Karpas-422 (cell line): Measurements from ENCODE around the gene S100A11. TPM values are rescaled to one million over a fixed set of nuclear protein-coding genes. Genes with fewer than 3 reads are reported as not detected.

Experiments
- DNase-seq: peaks from one replicate; pipeline ENCODE4 v3.0.0-alpha.2; 2015
- H2AFZ ChIP-seq: fragments of 200-600 bp; sonication (generic); 2 replicates; pipeline ENCODE4 v1.6.1; 2014; ENCODE audit warnings: antibody characterized with exemption, low read length, mixed read lengths
- H3K27ac ChIP-seq: fragments of 200-600 bp; sonication (generic); 2 replicates; pipeline ENCODE4 v1.5.1; 2014; ENCODE audit warnings: mild to moderate bottlenecking, low read length, moderate library complexity
- H3K27me3 ChIP-seq: fragments of 200-600 bp; sonication (generic); 2 replicates; pipeline ENCODE4 v1.6.1; 2014; ENCODE audit warnings: low read length, mixed read lengths
- H3K36me3 ChIP-seq: fragments of 200-600 bp; sonication (generic); 2 replicates; pipeline ENCODE4 v1.6.1; 2014; ENCODE audit warnings: low read length, mixed read lengths; ENCODE audit not compliant: insufficient read depth
- H3K4me1 ChIP-seq: fragments of 200-600 bp; sonication (generic); 2 replicates; pipeline ENCODE4 v1.6.1; 2014; ENCODE audit warnings: mild to moderate bottlenecking, low read length, mixed read lengths
- H3K4me2 ChIP-seq: fragments of 200-600 bp; sonication (generic); 2 replicates; pipeline ENCODE4 v1.6.1; 2014; ENCODE audit warnings: low read length, low read depth, mild to moderate bottlenecking; ENCODE audit not compliant: poor library complexity, severe bottlenecking
- H3K4me3 ChIP-seq: fragments of 200-600 bp; sonication (generic); 2 replicates; pipeline ENCODE4 v1.5.1; 2014; ENCODE audit warnings: mild to moderate bottlenecking, antibody characterized with exemption, low read length, mixed read lengths
- H3K79me2 ChIP-seq: fragments of 200-600 bp; sonication (generic); 2 replicates; pipeline ENCODE4 v1.6.1; 2014; ENCODE audit warnings: mild to moderate bottlenecking, low read length, mixed read lengths
- H3K9ac ChIP-seq: fragments of 200-600 bp; sonication (generic); 2 replicates; pipeline ENCODE4 v1.6.0; 2014; ENCODE audit warnings: low read length
- H3K9me2 ChIP-seq: fragments of 200-600 bp; sonication (generic), shearing (Covaris generic); replicated peaks from 2 replicates; pipeline ENCODE4 v1.6.0; 2014; ENCODE audit warnings: mild to moderate bottlenecking, low read length, moderate library complexity; ENCODE audit not compliant: insufficient read depth
- H3K9me3 ChIP-seq: fragments of 300-700, 200-600 bp; sonication (generic); 2 replicates; pipeline ENCODE4 v1.6.1; 2014; ENCODE audit warnings: low read length, mixed read lengths
- H4K20me1 ChIP-seq: fragments of 200-600 bp; sonication (generic); 2 replicates; pipeline ENCODE4 v1.6.1; 2014; ENCODE audit warnings: mild to moderate bottlenecking, antibody characterized with exemption, low read length, low read depth; ENCODE audit not compliant: insufficient read depth
- total RNA-seq: library from RNA; depleted of rRNA; stranded (reverse); fragments of >200 nt; shearing (Covaris generic); gene quantifications from 2 replicates; pipeline ENCODE4 v1.2.3, GENCODE V29; 2014; ENCODE audit warnings: low replicate concordance

S100A11 gene
- total RNA-seq, 1 experiment from 2014 or later: 155 TPM

- no peaks in the 10 kb centered on the region for H3K27me3 ChIP-seq
- DNase-seq: no peak
Observed at GRCh38 chr1:152067150-152067549, 30.3 kb upstream of the S100A11 start.

DNA sequence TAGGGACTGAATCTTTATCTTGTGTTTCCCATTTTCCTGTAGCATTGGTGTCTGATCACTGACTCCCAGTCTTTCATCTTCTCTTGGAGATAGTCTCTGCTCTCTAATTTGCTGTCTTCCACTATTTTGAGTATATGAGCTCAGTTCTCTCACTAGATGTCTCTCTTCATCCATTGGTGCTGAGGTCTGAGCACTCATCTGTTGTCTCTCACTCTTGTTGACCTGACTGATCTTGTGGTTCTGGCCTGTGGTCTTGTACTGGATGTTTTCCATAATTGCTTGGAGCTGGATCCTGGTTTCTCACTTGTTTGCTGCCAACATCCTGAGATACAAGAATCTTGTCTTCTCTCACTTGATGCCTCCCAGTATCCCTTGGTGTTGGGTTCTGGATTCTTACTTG lies 25.1 kb upstream of the S100A11 start:
- Histone ChIP-seq H3K4me2 (no peak overlapping the region), H4K20me1 (no peaks in the 10 kb centered on the region), H3K27ac (no peak overlapping the region), H3K9me3 (no peaks in the 10 kb centered on the region), H3K4me3 (no peak overlapping the region), H3K9me2 (no peaks in the 10 kb centered on the region), H3K27me3 (no peaks in the 10 kb centered on the region; the same call in 1 of the 2 replicates), H3K9ac (no peak overlapping the region), H3K36me3 (no peaks in the 10 kb centered on the region), H3K4me1 (no peaks in the 10 kb centered on the region), H2AFZ (no peak overlapping the region), H3K79me2 (no peaks in the 10 kb centered on the region)
- DNase-seq: no peak

More at GRCh38 chr1:152067150-152067549, 30.3 kb upstream of the S100A11 start:
- Histone ChIP-seq H3K79me2 (no peaks in the 10 kb centered on the region), H3K9ac (no peak overlapping the region), H2AFZ (no peak overlapping the region), H3K4me2 (no peak overlapping the region), H3K36me3 (no peaks in the 10 kb centered on the region), H3K4me1 (no peaks in the 10 kb centered on the region), H3K4me3 (no peak overlapping the region), H4K20me1 (no peaks in the 10 kb centered on the region), H3K9me3 (no peaks in the 10 kb centered on the region), H3K27ac (no peak overlapping the region), H3K9me2 (no peaks in the 10 kb centered on the region)

DNA sequence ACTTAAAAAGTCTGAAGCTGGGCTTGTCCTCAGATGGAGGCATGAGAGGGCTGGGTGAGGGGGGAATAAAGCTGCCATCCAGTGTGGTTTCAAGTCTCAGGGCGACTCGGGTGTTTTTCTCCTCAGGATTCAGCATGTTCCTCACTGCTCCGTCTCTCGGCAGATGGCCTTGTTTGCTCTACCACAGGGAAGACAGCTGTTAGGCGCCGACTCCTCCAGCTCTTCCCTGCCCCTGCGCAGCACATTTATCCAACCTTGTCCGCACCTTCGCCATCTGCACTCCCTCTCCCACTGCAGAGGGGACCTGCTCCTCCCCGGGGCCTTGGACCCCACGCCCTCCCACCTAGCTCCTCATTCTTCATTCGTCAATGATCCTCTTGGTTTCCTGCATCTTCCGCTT lies 16.6 kb upstream of the S100A11 start:
- H4K20me1 ChIP-seq: no peaks in the 10 kb centered on the region

GRCh38 chr1:152052606-152053005 lies 15.8 kb upstream of the S100A11 start:
- Histone ChIP-seq H3K4me3 (no peak overlapping the region), H3K9ac (no peak overlapping the region), H3K27ac (no peak overlapping the region), H4K20me1 (no peaks in the 10 kb centered on the region), H3K79me2 (no peaks in the 10 kb centered on the region), H3K9me3 (no peaks in the 10 kb centered on the region), H3K36me3 (no peaks in the 10 kb centered on the region), H3K27me3 (no peaks in the 10 kb centered on the region; the same call in 1 of the 2 replicates), H3K4me2 (no peak overlapping the region), H3K9me2 (no peaks in the 10 kb centered on the region), H3K4me1 (peaks cover 13% of the 10 kb centered on the region), H2AFZ (no peak overlapping the region)
- peak; percentile 92 for DNase-seq

More for the DNA sequence above, 16.6 kb upstream of the S100A11 start:
- no peak overlapping the region for H3K27ac ChIP-seq
- no peak overlapping the region for H2AFZ ChIP-seq
- no peaks in the 10 kb centered on the region for H3K9me2 ChIP-seq
- no peaks in the 10 kb centered on the region; the same call in 1 of the 2 replicates for H3K27me3 ChIP-seq
- peaks cover 6% of the 10 kb centered on the region for H3K4me1 ChIP-seq
- no peaks in the 10 kb centered on the region for H3K9me3 ChIP-seq
- H3K4me2 ChIP-seq: no peak overlapping the region
- no peaks in the 10 kb centered on the region for H3K36me3 ChIP-seq
- H3K4me3 ChIP-seq: no peak overlapping the region
- no peak for DNase-seq
- H3K79me2 ChIP-seq: no peaks in the 10 kb centered on the region
- no peak overlapping the region for H3K9ac ChIP-seq

DNA sequence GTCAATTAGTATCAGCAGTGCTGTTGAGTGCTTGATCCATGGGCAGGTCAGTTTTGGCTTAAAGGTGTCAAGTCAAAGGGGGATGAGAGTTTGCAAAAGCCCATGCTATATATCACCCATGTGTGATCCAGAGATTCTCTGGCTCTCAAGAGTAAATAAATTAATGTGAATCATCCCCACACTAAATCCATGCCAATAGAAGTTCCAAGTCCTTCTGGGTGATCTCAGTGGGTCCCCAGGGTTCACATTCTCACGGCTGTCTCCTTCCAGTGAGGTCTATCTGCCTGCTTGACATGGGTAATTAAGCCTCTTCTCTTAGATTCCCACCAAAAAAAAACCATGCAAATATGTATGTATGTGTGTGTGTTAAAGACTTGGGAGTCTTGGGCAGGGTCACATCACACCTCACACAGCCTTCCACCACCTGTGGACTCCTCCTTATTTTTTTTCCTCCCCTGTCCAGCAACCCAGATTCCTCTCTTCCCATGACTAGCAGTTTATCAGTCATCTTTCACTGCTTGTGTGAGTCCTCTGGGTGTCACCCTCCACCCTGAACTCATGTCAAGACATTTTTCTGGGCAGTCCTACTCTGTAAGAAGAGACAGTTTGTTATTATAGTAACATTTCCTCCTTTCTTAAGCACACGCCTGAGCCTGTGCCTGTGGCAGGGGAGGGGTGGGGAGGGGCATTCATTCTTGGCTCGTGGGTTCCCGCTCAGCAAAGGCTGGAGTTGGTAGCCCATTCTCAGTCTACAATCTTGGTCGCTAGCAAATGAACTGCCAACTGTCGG lies 14.3 kb upstream of the S100A11 start:
- peaks cover 18% of the 10 kb centered on the region for H3K4me1 ChIP-seq
- no peak for DNase-seq
- H3K9me2 ChIP-seq: no peaks in the 10 kb centered on the region
- H3K27ac ChIP-seq: no peak overlapping the region
- H3K9me3 ChIP-seq: no peaks in the 10 kb centered on the region
- no peak overlapping the region for H3K9ac ChIP-seq
- no peaks in the 10 kb centered on the region for H3K27me3 ChIP-seq
- no peaks in the 10 kb centered on the region for H4K20me1 ChIP-seq
- no peaks in the 10 kb centered on the region for H3K36me3 ChIP-seq
- no peaks in the 10 kb centered on the region for H3K79me2 ChIP-seq
- H3K4me2 ChIP-seq: no peak overlapping the region
- H3K4me3 ChIP-seq: no peak overlapping the region
- H2AFZ ChIP-seq: no peak overlapping the region

DNA sequence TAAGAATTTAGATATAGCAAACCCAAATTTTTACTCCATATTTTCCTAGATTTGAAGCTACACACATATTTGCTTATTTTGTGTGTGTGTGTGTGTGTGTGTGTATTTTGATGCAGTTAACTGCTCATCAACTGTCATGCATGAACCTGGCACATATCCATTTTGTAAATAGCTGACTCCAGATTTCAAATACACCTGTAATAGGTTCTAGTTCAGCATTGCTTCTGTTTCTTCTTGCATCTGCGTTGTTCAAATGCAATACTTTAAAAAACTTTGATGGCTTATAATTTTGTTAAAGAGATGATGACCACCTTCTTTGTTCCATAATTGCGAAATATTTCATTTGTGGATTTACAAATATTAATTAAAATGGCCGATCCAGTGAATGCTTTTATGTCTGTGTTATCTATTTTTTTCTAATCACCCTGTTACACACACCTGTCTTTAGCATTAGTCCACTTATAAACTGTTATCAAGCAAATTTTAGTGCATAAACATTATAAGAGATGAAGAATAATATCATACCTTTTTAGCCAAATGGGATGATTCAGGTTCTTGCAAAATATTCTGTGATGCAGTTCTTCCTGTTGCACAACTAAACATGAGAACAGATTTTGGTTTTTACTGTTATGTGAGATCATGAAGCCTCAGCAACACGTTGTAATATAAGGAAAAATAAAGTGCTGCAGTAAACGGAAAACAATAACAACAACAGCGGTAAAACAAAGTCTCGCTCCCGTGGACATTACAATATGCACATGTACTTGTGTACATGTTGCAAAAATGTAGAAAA lies 12.7 kb upstream of the S100A11 start:
- H3K4me1 ChIP-seq: peaks cover 18% of the 10 kb centered on the region
- no peaks in the 10 kb centered on the region for H3K9me3 ChIP-seq
- no peak overlapping the region for H3K27ac ChIP-seq
- DNase-seq: no peak
- no peaks in the 10 kb centered on the region for H3K27me3 ChIP-seq
- H3K9ac ChIP-seq: no peak overlapping the region
- no peaks in the 10 kb centered on the region for H3K79me2 ChIP-seq
- H2AFZ ChIP-seq: no peak overlapping the region
- H4K20me1 ChIP-seq: no peaks in the 10 kb centered on the region
- H3K36me3 ChIP-seq: no peaks in the 10 kb centered on the region
- no peak overlapping the region for H3K4me2 ChIP-seq
- no peak overlapping the region for H3K4me3 ChIP-seq
- H3K9me2 ChIP-seq: no peaks in the 10 kb centered on the region

DNA sequence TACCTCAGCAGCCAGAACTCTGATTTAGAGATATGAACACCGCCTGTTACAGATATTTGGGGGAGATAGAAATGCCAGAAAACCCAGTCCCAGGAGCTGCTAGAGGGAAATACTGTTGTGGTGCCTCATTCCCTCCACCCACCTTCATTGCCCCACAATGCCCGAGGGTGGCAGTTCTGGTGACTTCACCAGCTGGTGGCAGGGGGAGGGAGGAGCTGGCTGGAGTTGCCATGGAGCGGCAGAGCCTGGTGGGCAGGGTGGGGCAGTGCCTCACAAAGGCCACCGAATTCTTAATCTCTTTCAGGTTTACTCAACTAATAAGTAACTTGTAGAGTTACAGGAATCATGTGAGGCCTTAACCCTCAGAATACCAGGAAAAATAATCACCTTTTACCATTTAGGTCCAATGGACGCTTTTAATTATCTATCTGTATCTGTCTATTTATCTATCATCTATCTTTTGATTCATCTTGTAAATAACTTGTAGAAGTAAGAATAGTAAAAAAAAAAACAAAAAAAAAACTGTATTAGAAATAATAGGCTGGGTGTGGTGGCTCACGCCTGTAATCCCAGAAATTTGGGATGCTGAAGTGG lies 11.7 kb upstream of the S100A11 start:
- peak overlapping the region; percentile 55; the same call in 1 of the 2 replicates for H3K4me3 ChIP-seq
- no peaks in the 10 kb centered on the region for H3K79me2 ChIP-seq
- no peak for DNase-seq
- peak overlapping the region; percentile 73 for H3K4me2 ChIP-seq
- no peaks in the 10 kb centered on the region for H3K9me2 ChIP-seq
- peaks cover 18% of the 10 kb centered on the region for H3K4me1 ChIP-seq
- peak overlapping the region; percentile 63 for H3K9ac ChIP-seq
- no peaks in the 10 kb centered on the region for H3K9me3 ChIP-seq
- H3K36me3 ChIP-seq: no peaks in the 10 kb centered on the region
- peak overlapping the region; percentile 43 for H3K27ac ChIP-seq
- H3K27me3 ChIP-seq: no peaks in the 10 kb centered on the region
- peak overlapping the region; percentile 45 for H2AFZ ChIP-seq
- no peaks in the 10 kb centered on the region for H4K20me1 ChIP-seq
